Measurements from ENCODE around the gene SORBS1. TPM values are rescaled to one million over a fixed set of nuclear protein-coding genes. Genes with fewer than 3 reads are reported as not detected.
A peak's percentile ranks its signal among the peaks of the same experiment; 100 is the strongest.

Gene SORBS1
- total RNA-seq, 1 donor from 2014 or later: 58.2 TPM

DNA sequence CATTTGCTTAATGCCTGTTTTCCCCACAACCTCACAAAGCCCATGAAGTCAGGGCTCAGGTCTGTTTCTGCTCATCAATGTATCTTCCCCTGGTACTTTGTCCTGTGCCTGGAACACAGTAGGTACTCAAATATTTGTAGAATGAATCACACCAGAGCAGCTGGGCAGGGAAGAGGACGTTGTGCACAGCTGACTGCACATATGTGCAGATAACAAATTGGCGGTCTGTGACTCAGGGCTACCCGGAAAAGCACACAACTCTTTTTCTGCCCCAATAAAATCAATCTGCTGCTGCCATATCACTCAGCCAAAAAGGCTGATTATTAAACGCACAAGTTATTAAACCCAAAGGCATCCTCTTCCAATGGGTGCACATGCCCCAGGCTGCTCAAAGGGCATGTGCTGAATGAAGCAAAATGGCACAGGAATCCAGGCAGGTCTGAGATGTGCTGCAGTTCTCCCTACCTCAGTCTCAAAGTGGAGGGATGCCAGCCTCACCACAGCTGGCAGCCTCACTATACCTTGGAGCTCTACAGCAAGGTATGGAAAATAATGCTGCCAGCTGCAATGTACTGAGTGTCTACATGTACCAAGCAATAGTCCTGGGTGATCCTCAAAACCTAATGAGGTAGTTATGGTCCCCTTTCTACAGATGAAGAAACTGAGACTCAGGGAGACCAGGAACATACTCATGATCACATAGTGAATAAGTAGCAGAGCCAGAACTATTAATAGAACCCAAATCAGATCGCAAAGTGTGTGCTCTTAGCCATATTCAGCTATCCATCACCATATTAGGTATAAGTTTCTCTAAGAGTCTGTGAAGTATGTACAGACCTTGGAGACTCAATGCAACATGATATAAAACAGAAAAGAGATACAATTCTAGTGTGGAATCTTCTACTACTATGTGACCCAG, 43.4 kb downstream of the SORBS1 start:
- peaks cover 14% of the 10 kb centered on the region for H3K4me1 ChIP-seq
- H3K4me3 ChIP-seq: no peak overlapping the region
- DNase-seq: no peak
- TF ChIP-seq, protein P1, sequence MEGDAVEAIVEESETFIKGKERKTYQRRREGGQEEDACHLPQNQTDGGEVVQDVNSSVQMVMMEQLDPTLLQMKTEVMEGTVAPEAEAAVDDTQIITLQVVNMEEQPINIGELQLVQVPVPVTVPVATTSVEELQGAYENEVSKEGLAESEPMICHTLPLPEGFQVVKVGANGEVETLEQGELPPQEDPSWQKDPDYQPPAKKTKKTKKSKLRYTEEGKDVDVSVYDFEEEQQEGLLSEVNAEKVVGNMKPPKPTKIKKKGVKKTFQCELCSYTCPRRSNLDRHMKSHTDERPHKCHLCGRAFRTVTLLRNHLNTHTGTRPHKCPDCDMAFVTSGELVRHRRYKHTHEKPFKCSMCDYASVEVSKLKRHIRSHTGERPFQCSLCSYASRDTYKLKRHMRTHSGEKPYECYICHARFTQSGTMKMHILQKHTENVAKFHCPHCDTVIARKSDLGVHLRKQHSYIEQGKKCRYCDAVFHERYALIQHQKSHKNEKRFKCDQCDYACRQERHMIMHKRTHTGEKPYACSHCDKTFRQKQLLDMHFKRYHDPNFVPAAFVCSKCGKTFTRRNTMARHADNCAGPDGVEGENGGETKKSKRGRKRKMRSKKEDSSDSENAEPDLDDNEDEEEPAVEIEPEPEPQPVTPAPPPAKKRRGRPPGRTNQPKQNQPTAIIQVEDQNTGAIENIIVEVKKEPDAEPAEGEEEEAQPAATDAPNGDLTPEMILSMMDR (IDR thresholded peaks at IDR 0.05): no peak
- H3K36me3 ChIP-seq: no peaks in the 10 kb centered on the region
- intact Hi-C loops (cut with DNase I): no loop called here
- ATAC-seq: no peak
- H3K27me3 ChIP-seq (ENCODE audit: low read depth): no peaks in the 10 kb centered on the region
- no peak overlapping the region for H3K27ac ChIP-seq
- no peaks in the 10 kb centered on the region for H3K9me3 ChIP-seq

DNA sequence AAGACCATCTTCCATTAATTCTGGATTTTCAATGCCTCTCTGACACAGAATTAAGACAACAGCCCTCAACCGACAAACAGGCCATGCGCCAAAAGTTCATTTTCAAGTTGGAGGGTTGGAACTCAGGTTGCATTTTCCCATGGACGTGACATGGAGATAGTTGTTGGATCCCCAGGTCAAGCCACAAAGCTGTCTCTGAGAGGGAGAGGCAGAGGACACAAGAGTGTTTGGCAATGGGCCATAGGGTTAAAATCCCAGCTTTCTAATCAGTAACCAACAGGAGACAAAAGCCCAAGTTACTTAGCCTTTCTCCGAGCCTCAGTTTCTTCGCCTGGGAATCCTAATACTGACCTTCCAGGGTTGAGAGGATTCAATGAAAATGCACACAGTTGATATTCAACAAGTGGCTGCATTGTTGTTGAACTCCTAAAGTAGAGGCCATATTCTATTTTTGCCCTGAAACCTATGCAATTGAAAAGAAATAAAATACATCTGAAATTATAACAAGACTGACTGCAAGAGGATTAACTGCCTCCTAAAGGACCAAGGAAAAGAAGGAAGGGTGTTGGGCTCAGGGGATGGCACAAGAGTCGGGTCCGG, 44.3 kb downstream of the SORBS1 start:
- H3K4me3 ChIP-seq: no peak overlapping the region
- ATAC-seq (no peak), DNase-seq (no peak)
- no peaks in the 10 kb centered on the region for H3K27me3 ChIP-seq (ENCODE audit: low read depth)
- peaks cover 18% of the 10 kb centered on the region for H3K4me1 ChIP-seq
- intact Hi-C loops (cut with DNase I): no loop called here
- H3K36me3 ChIP-seq: no peaks in the 10 kb centered on the region
- no peaks in the 10 kb centered on the region for H3K9me3 ChIP-seq
- TF ChIP-seq, protein P1 (IDR thresholded peaks at IDR 0.05): no peak
- H3K27ac ChIP-seq: no peak overlapping the region

DNA sequence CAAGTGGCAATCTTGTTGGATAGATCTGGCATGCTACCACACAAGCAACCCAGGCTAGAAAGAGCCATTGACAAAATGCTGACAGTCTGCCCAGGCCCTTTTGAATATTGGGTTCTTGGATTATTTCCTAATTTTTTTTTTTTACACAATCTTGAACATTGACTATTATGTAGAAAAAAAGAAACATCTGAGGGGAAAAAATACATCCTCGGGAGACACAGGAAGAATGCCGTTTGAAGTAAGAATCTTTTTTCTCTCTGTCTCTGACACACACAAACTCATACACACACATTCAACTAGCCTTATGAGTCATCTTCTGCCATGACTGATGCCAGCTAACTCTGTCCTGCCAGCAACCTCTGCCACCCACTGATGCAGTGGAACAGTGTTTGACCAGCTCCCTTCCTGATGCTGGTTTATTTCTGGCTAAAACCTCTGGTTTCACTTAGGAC, 47.2 kb downstream of the SORBS1 start:
- Histone ChIP-seq H3K4me1 (peaks cover 20% of the 10 kb centered on the region), H3K27ac (peak overlapping the region; percentile 48), H3K4me3 (no peak overlapping the region), H3K27me3 (ENCODE audit: low read depth) (no peaks in the 10 kb centered on the region), H3K36me3 (no peaks in the 10 kb centered on the region), H3K9me3 (no peaks in the 10 kb centered on the region)
- TF ChIP-seq, protein P1 (IDR thresholded peaks at IDR 0.05): no peak
- DNase-seq (no peak), ATAC-seq (peak; percentile 52 to 72)
- intact Hi-C loops (cut with DNase I): no loop called here

DNA sequence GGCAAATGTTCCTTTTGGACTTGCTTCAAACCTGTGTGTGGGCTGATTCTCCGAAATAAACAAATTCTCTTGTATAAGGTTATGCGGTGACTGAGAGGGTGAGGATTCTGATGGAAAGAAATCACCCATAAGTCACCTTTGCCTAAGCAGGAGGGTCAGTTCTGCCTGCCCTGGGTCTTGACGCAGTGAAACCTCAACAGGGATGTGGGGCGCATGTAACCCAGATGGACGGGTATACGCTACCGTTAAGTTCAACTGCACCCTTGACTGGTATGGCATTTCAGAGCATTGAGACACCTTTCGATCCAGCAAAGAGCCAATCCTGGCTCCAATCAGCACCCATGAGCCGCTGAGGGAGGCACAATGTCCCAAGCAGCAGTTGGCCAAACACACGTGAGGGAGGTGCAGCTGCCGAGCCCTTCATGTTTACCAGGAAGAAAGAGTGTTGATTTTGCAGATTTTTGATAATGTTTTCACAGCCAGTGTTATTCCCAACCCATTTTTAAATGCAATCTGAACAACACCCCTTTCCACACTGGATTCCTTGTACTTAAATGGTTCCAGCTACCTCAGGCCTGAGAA, 48.1 kb downstream of the SORBS1 start:
- peak; percentile 47 to 52 for ATAC-seq
- TF ChIP-seq, protein P1 (IDR thresholded peaks at IDR 0.05): no peak
- peak; percentile 52 for DNase-seq
- no peaks in the 10 kb centered on the region for H3K9me3 ChIP-seq
- no peaks in the 10 kb centered on the region for H3K27me3 ChIP-seq (ENCODE audit: low read depth)
- H3K27ac ChIP-seq: peak overlapping the region; percentile 48
- no peaks in the 10 kb centered on the region for H3K36me3 ChIP-seq
- H3K4me1 ChIP-seq: peaks cover 22% of the 10 kb centered on the region
- no peak overlapping the region for H3K4me3 ChIP-seq
- intact Hi-C loops (cut with DNase I): no loop called here

DNA sequence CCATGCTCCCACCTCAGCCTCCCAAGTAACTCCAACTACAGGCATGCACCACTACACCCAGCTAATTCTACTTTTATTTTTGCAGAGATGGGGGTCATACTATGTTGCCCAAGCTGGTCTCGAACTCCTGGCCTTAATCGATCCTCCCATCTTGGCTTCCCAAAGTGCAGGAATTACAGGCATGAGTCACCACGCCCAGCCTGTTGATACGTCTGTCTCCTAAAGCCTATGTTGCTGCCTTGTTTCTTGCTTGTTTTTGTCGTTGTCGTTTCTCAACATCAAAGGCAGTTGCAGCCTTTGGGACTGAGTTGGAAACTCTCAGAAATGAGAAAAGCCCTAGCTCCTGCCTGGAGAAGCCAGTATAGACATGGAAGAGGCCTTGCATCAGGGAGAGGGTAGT, 49.9 kb downstream of the SORBS1 start:
- no peak for ATAC-seq
- Histone ChIP-seq H3K36me3 (no peaks in the 10 kb centered on the region), H3K4me3 (no peak overlapping the region), H3K27ac (no peak overlapping the region), H3K27me3 (ENCODE audit: low read depth) (no peaks in the 10 kb centered on the region), H3K9me3 (no peaks in the 10 kb centered on the region), H3K4me1 (peaks cover 26% of the 10 kb centered on the region)
- no peak for DNase-seq
- intact Hi-C loops (cut with DNase I): no loop called here
- TF ChIP-seq, protein P1 (IDR thresholded peaks at IDR 0.05): no peak

Data from lower lobe of right lung (tissue), 2 donors.